B cell (primary cell): Measurements from ENCODE around the gene ANKRD30A. TPM values are rescaled to one million over a fixed set of nuclear protein-coding genes. Genes with fewer than 3 reads are reported as not detected.

ENCODE experiments used
- ATAC-seq: fragments of 200-7000 bp; cut with Tn5 transposase; one replicate; pipeline ENCODE4 v1.10.0; 2021; ENCODE audit warnings: low read depth, mild to moderate bottlenecking, moderate number of reproducible peaks, moderate library complexity
- CTCF ChIA-PET: fragments of 350-600 bp; sonication (Branson Sonifier 250); formaldehyde crosslinking; loops from one replicate; lab custom pipeline; 2021; ENCODE audit warnings: antibody characterized with exemption, inconsistent platforms; lab: Charles Lee
- POLR2A ChIA-PET: fragments of 350-600 bp; sonication (Branson Sonifier 250); formaldehyde crosslinking; loops from one replicate; lab custom pipeline; 2021; ENCODE audit warnings: antibody characterized with exemption; lab: Charles Lee
- DNase-seq: peaks from one replicate; pipeline ENCODE4 v3.0.0; 2013
- H2AFZ ChIP-seq: 2 replicates; pipeline ENCODE4 v1.6.1; 2012; ENCODE audit warnings: mild to moderate bottlenecking, low read depth, low read length; ENCODE audit not compliant: insufficient read depth, poor library complexity, severe bottlenecking
- H3K27ac ChIP-seq, 2 donors: 1 replicate in 1 of 2; 2 replicates in 1 of 2; pipeline ENCODE4 v1.5.1; 2012 to 2013; ENCODE audit warnings: low read length in 2 of 2, mild to moderate bottlenecking in 2 of 2, moderate library complexity in 1 of 2
- H3K27me3 ChIP-seq, 4 experiments: fragments of 200-600 bp in 1 of 4; sonication (generic) in 1 of 4; replicated peaks in 1 of 4; 1 replicate in 2 of 4; 2 replicates in 2 of 4; pipeline versions ENCODE4 v1.6.1 to v1.7.0; 2013 to 2016; ENCODE audit warnings: low read length in 3 of 4, mild to moderate bottlenecking in 2 of 4, mixed read lengths in 1 of 4, moderate library complexity in 1 of 4; ENCODE audit not compliant: insufficient read depth in 4 of 4, control insufficient read depth in 3 of 4; ENCODE audit errors: control extremely low read depth in 1 of 4
- H3K36me3 ChIP-seq, 2 experiments: replicated peaks in 1 of 2; 1 replicate in 1 of 2; 2 replicates in 1 of 2; pipeline versions ENCODE4 v1.6.1 to v1.7.1; 2013; ENCODE audit warnings: low read length in 1 of 2; ENCODE audit not compliant: insufficient read depth in 2 of 2, control insufficient read depth in 1 of 2; ENCODE audit errors: control extremely low read depth in 1 of 2, extremely low read depth in 1 of 2
- H3K4me1 ChIP-seq, 2 donors: fragments of 200-600 bp in 1 of 2; sonication (generic) in 1 of 2; 1 replicate in 1 of 2; 2 replicates in 1 of 2; pipeline versions ENCODE4 v1.5.1 to v1.6.1; 2013 to 2017; ENCODE audit warnings: low read length in 2 of 2; ENCODE audit not compliant: control insufficient read depth in 2 of 2, insufficient read depth in 2 of 2
- H3K4me2 ChIP-seq: replicated peaks from 2 replicates; pipeline ENCODE3; 2012; ENCODE audit warnings: mild to moderate bottlenecking, low read depth, low read length; ENCODE audit not compliant: poor library complexity, severe bottlenecking
- H3K4me3 ChIP-seq, 5 experiments: fragments of 200-600 bp in 1 of 5; sonication (generic) in 1 of 5; 1 replicate in 3 of 5; 2 replicates in 2 of 5; pipeline versions ENCODE4 v1.5.1 to v1.7.0; 2011 to 2016; ENCODE audit warnings: low read length in 4 of 5, mild to moderate bottlenecking in 4 of 5, low read depth in 2 of 5, control low read depth in 1 of 5, moderate library complexity in 1 of 5; ENCODE audit not compliant: insufficient read depth in 1 of 5; ENCODE audit errors: control extremely low read depth in 1 of 5, extremely low read depth in 1 of 5
- H3K79me2 ChIP-seq: fragments of 200-600 bp; sonication (generic); one replicate; pipeline ENCODE4 v1.6.0; 2016; ENCODE audit warnings: low read length; ENCODE audit not compliant: control insufficient read depth, insufficient read depth
- H3K9ac ChIP-seq: fragments of 200-600 bp; sonication (generic); 2 replicates; pipeline ENCODE4 v1.6.1; 2017; ENCODE audit warnings: mild to moderate bottlenecking, low read length, moderate library complexity
- H3K9me3 ChIP-seq, 3 donors: one replicate each; pipeline versions ENCODE4 v1.6.1 to v1.7.1; 2013; ENCODE audit warnings: low read length in 2 of 3; ENCODE audit not compliant: control insufficient read depth in 2 of 3, insufficient read depth in 1 of 3; ENCODE audit errors: control extremely low read depth in 1 of 3
- H4K20me1 ChIP-seq: 2 replicates; pipeline ENCODE4 v1.6.0; 2012; ENCODE audit warnings: mild to moderate bottlenecking, low read length; ENCODE audit not compliant: insufficient read depth, control insufficient read depth, poor library complexity, severe bottlenecking
- H3K27ac Mint-ChIP-seq: one replicate; pipeline ENCODE4 v1.8.0; 2021; ENCODE audit warnings: mixed read lengths
- H3K27me3 Mint-ChIP-seq: one replicate; pipeline ENCODE4 v1.8.0; 2021; ENCODE audit warnings: mixed read lengths
- H3K4me1 Mint-ChIP-seq: one replicate; pipeline ENCODE4 v1.8.0; 2021; ENCODE audit warnings: mixed read lengths
- H3K4me3 Mint-ChIP-seq: one replicate; pipeline ENCODE4 v1.8.0; 2021; ENCODE audit warnings: mixed read lengths
- H3K9me3 Mint-ChIP-seq: one replicate; pipeline ENCODE4 v1.8.0; 2022; ENCODE audit warnings: mixed read lengths; ENCODE audit not compliant: insufficient read depth
- CTCF ChIP-seq: fragments of 200-600 bp; IDR thresholded peaks from one replicate; pipeline ENCODE4 v1.8.0; 2022; ENCODE audit warnings: antibody characterized with exemption, mild to moderate bottlenecking
- EZH2 ChIP-seq: IDR thresholded peaks from 2 replicates; pipeline ENCODE4 v1.6.1; 2012; ENCODE audit warnings: borderline replicate concordance, low read depth, mild to moderate bottlenecking, moderate library complexity, low read length; ENCODE audit not compliant: insufficient read depth, poor library complexity, severe bottlenecking
- WGBS: methylation state at CpG from one replicate; pipeline ENCODE4 v1.1.5; 2013; ENCODE audit warnings: missing lambda C conversion rate; ENCODE audit not compliant: insufficient coverage; 5-methylcytosine and 5-hydroxymethylcytosine counted together
- intact Hi-C: fragments of 100-400 bp; cut with micrococcal nuclease; formaldehyde crosslinking; loops from one replicate; pipeline ENCODE4 v1.10.0; 2022
- polyA plus RNA-seq: library from polyadenylated mRNA; depleted of rRNA; stranded (reverse); fragments of >200 nt; gene quantifications from 2 replicates; pipeline ENCODE4 v1.2.3, GENCODE V29; 2012
- total RNA-seq, 2 donors: library from RNA; stranded (reverse); fragments of 120-200 nt in 1 of 2; gene quantifications; 1 replicate in 1 of 2; 2 replicates in 1 of 2; pipeline versions ENCODE4 v1.2.3 to v1.2.4, GENCODE V29; 2013 to 2022

The ANKRD30A gene
- total and polyA plus RNA-seq, 2 donors (not counting 1 experiment from before 2014, with no cell fraction given): not detected

GRCh38 chr10:37301271-37301670 lies 175.9 kb downstream of the ANKRD30A start:
- Mint-ChIP-seq H3K4me1 (no peaks in the 10 kb centered on the region), H3K9me3 (peaks cover 10% of the 10 kb centered on the region), H3K4me3 (no peak overlapping the region), H3K27ac (no peak overlapping the region), H3K27me3 (no peaks in the 10 kb centered on the region)
- WGBS: 56% methylated on average over 1 of the region's 2 CpGs
- no peaks in the 10 kb centered on the region for H4K20me1 ChIP-seq
- H3K4me1 ChIP-seq: no peaks in the 10 kb centered on the region
- DNase-seq (no peak), ATAC-seq (no peak)
- no peak overlapping the region for H3K27ac ChIP-seq
- H3K36me3 ChIP-seq: no peaks in the 10 kb centered on the region
- peaks cover 0 to 8% (median 0%) of the 10 kb centered on the region in 3 donors for H3K9me3 ChIP-seq
- H3K79me2 ChIP-seq: no peaks in the 10 kb centered on the region
- intact Hi-C loops: no loop called here
- no peak for TF ChIP-seq CTCF
- TF ChIP-seq EZH2: no peak
- H2AFZ ChIP-seq: no peak overlapping the region
- no peaks in the 10 kb centered on the region for H3K27me3 ChIP-seq
- POLR2A ChIA-PET: no interaction called here
- H3K4me2 ChIP-seq: no peak overlapping the region
- CTCF ChIA-PET: no interaction called here
- H3K9ac ChIP-seq: no peak overlapping the region
- H3K4me3 ChIP-seq: no peak overlapping the region

- Histone ChIP-seq H3K27me3 (no peaks in the 10 kb centered on the region), H3K79me2 (no peaks in the 10 kb centered on the region), H3K9ac (no peak overlapping the region), H3K27ac (no peak overlapping the region), H3K9me3 (peaks cover 0 to 8% (median 0%) of the 10 kb centered on the region in 3 donors), H3K4me1 (no peaks in the 10 kb centered on the region), H3K4me2 (no peak overlapping the region), H3K36me3 (no peaks in the 10 kb centered on the region), H4K20me1 (no peaks in the 10 kb centered on the region), H3K4me3 (no peak overlapping the region), H2AFZ (no peak overlapping the region)
- no peak for ATAC-seq
- Mint-ChIP-seq H3K27ac (no peak overlapping the region), H3K4me3 (no peak overlapping the region), H3K27me3 (no peaks in the 10 kb centered on the region), H3K9me3 (peaks cover 9% of the 10 kb centered on the region), H3K4me1 (no peaks in the 10 kb centered on the region)
- CTCF ChIA-PET: no interaction called here
- DNase-seq: no peak
- WGBS: 70% methylated on average over 2 of the region's 2 CpGs
- intact Hi-C loops: no loop called here
- POLR2A ChIA-PET: no interaction called here
- no peak for TF ChIP-seq CTCF
Observed at GRCh38 chr10:37304036-37304435, 178.6 kb downstream of the ANKRD30A start.
